Measurements from ENCODE around the gene ERC2.

The ERC2 gene

GRCh38 chr3:56192001-56192400, 276.3 kb downstream of the ERC2 start:
- DNase-seq (ENCODE audit: low read depth in 2 of 3, low spot score in 2 of 3) = no peak

- no peak for DNase-seq (ENCODE audit: low read depth in 2 of 3, low spot score in 2 of 3)
Measured at GRCh38 chr3:56190771-56191305, 277.4 kb downstream of the ERC2 start.

GRCh38 chr3:56190130-56190529, 278.1 kb downstream of the ERC2 start:
- no peak for DNase-seq (ENCODE audit: low read depth in 2 of 3, low spot score in 2 of 3)

DNA sequence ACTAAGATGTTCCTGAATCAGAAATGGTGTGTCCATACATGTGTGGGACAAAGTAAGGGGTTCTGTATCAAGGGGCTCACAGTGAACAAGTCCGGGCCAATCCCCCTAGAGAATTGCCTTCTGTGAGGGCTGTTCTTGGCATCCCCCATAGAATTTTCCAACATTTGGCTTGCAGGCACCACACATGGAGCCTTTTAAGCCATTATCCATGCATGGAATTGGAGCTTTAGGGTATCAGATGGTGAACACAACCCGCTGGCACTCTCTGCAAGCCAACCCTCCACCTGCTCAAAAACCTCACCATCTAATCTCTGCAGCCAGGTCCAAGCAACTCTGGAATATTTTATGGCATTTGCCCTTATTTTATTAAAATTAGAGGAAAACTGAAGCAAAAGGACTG, 278.7 kb downstream of the ERC2 start:
- no peak for DNase-seq (ENCODE audit: low read depth in 2 of 3, low spot score in 2 of 3)

GRCh38 chr3:56188201-56188600, 280.1 kb downstream of the ERC2 start:
- no peak for DNase-seq (ENCODE audit: low read depth in 2 of 3, low spot score in 2 of 3)

- DNase-seq (ENCODE audit: low read depth in 2 of 3, low spot score in 2 of 3) = no peak
Measured at GRCh38 chr3:56187051-56187450, 281.2 kb downstream of the ERC2 start.

DNA sequence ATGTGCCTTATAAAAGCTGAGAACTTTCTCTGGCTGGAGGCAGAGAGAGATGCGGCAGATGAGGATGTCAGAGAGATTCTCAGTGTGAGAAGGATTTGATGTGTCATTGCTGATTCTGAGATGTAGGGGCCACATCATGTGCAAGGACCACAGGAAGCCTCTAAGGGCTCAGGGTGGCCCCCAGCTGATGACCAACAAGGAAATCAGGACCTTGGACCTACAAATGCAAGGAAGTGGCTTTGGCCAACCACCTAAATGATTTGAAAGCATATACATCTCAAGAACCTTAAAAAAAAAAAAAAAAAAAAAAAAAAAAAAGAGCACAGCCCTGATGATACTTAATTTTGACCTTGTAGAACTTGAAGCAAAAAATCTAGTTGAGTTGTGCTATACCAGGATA, 282.4 kb downstream of the ERC2 start:
- no peak for DNase-seq (ENCODE audit: low read depth in 2 of 3, low spot score in 2 of 3)

- DNase-seq (ENCODE audit: low read depth in 2 of 3, low spot score in 2 of 3) = no peak
Measured at GRCh38 chr3:56183529-56183928, 284.7 kb downstream of the ERC2 start.

DNA sequence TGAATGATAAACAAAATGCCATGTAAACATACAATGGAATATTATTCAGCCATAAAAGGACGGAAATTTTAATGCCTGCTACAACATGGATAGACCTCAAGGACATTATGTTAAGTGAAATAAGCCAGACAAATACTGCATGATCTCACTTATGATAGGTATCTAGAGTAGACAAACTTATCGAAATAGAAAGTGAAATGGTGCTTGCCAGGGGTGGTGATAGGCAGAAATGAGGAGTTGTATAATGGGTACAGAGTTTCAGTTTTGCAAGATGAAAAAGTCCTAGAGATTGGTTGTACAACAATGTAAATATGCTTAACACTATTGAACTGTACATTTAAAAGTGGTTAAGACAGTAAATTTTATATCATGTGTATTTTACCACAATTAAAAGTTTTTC, 287.8 kb downstream of the ERC2 start:
- DNase-seq (ENCODE audit: low read depth in 2 of 3, low spot score in 2 of 3) = no peak

DNA sequence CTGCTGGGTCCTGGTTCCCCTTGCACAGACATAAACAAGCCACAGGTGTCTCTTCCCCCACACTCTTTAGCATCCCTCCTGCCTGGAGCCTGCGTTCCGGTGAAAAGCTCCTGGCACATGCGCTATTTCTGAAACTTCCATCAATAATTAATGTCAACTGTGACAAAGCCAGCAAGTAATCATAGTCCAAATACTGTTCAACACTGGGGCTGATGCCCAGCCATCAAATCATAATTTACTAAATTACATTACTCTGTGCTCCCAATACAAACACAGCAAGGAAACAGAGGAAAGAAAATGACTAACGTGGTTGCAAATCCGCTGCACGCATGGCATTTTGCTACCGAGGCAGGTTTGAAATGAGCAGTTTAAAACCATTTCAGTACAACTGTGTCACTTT, 294.7 kb downstream of the ERC2 start:
- DNase-seq (ENCODE audit: low read depth in 2 of 3, low spot score in 2 of 3) = no peak

DNA sequence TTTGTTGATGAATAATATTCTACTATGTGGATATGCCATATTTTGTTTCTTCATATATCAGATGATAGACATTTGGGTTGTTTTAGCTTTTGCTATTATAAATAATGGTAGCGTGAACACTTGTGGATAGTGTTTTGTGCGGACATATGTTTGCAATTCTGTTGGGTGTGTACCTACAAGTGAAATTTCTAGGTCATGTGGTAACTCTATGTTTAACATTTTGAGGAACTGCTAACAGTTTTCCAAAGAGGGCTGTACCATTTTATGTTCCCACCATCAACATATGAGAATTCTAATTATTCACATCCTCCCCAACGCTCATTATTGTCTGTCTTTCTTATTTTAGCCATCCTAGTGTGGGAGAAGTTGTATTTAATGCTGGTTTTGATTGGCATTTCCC, 303.8 kb downstream of the ERC2 start:
- no peak for DNase-seq (ENCODE audit: low read depth in 2 of 3, low spot score in 2 of 3)

GRCh38 chr3:56157693-56158362, 310.4 kb downstream of the ERC2 start:
- DNase-seq (ENCODE audit: low read depth in 2 of 3, low spot score in 2 of 3) = no peak

- DNase-seq (ENCODE audit: low read depth in 2 of 3, low spot score in 2 of 3) = no peak
Measured at GRCh38 chr3:56154297-56154696, 314.0 kb downstream of the ERC2 start.

- DNase-seq (ENCODE audit: low read depth in 2 of 3, low spot score in 2 of 3) = no peak
Measured at GRCh38 chr3:56147354-56147753, 320.9 kb downstream of the ERC2 start.

GRCh38 chr3:56145410-56145809, 322.9 kb downstream of the ERC2 start:
- DNase-seq (ENCODE audit: low read depth in 2 of 3, low spot score in 2 of 3) = no peak

GRCh38 chr3:56144805-56145204, 323.5 kb downstream of the ERC2 start:
- no peak for DNase-seq (ENCODE audit: low read depth in 2 of 3, low spot score in 2 of 3)

GRCh38 chr3:56137415-56137814, 330.9 kb downstream of the ERC2 start:
- no peak for DNase-seq (ENCODE audit: low read depth in 2 of 3, low spot score in 2 of 3)

GRCh38 chr3:56136514-56136913, 331.8 kb downstream of the ERC2 start:
- DNase-seq (ENCODE audit: low read depth in 2 of 3, low spot score in 2 of 3) = no peak

DNA sequence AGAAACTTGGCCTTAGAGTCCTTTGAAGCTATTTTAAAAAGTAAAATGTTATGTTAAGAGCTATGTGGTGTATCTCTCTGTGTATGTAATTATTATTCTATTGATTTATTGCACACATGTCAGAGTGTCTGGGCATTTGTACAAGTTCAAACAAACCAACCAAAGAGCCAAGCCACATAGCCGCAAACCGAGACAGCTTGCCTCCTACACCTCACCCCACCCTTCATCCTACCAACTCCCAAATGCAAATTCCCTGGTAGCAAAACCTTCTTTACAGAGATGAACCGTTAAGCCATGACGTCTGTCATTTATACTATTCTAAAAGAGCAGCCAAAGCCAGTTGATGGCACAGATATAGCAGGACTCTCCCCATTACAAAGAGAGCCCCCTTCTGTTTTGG, 332.3 kb downstream of the ERC2 start:
- no peak for DNase-seq (ENCODE audit: low read depth in 2 of 3, low spot score in 2 of 3)

- DNase-seq (ENCODE audit: low read depth in 2 of 3, low spot score in 2 of 3) = no peak
Measured at GRCh38 chr3:56133423-56133822, 334.8 kb downstream of the ERC2 start.

- DNase-seq (ENCODE audit: low read depth in 2 of 3, low spot score in 2 of 3) = no peak
Measured at GRCh38 chr3:56132762-56133161, 335.5 kb downstream of the ERC2 start.

- no peak for DNase-seq (ENCODE audit: low read depth in 2 of 3, low spot score in 2 of 3)
Measured at GRCh38 chr3:56131974-56132590, 336.2 kb downstream of the ERC2 start.

DNA sequence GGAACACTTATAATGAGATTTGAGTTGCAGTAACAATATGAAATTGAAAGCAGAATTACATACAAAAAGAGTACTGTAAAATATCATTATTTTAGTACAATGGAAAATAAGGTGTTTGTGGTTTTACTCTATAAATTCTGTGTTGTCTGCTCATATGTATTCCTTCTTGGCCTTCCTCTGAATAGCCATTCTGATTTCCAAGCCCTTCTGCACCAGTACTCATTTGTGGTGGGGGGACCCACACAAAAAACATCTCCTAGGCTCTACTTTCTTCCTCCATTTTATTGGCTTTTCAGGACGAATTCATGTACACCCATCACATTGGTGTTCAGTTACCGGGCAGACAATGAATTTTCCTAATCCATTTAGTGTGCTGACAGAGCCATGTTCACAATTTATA, 338.2 kb downstream of the ERC2 start:
- no peak for DNase-seq (ENCODE audit: low read depth in 2 of 3, low spot score in 2 of 3)

Data from activated CD8-positive, alpha-beta memory T cell treated with anti-CD3 and anti-CD28 coated beads for 48 hours (primary cell).